ENCODE measurements around the gene NFIC. TPM values are rescaled to one million over a fixed set of nuclear protein-coding genes. Genes with fewer than 3 reads are reported as not detected.

The NFIC gene
- total and polyA plus RNA-seq, 10 of the 15 experiments (the other 5 are each of a cell fraction or from before 2014, with no cell fraction given): 0.71 to 53.5 (median 10.2) TPM

GRCh38 chr19:3448616-3449334 lies 82.4 kb downstream of the NFIC start (continued):
- TF ChIP-seq ASH2L (IDR thresholded peaks at IDR 0.05; ENCODE audit: borderline replicate concordance, low read depth) (no peak), BCL11A (IDR thresholded peaks at IDR 0.05; ENCODE audit: low read depth, low read length) (no peak), CREB1 (IDR thresholded peaks at IDR 0.05; ENCODE audit: low read depth) (no peak), ZNF687 (IDR thresholded peaks at IDR 0.05) (no peak), BHLHE40 (IDR thresholded peaks at IDR 0.05; ENCODE audit: borderline replicate concordance in 1 of 2, low read depth in 2 of 2, low read length in 1 of 2) (no peak), CEBPB (IDR thresholded peaks at IDR 0.05; ENCODE audit: borderline replicate concordance in 1 of 2, low read depth in 2 of 2, low read length in 2 of 2) (no peak), SMARCA5 (IDR thresholded peaks at IDR 0.05) (no peak), ATF7 (IDR thresholded peaks at IDR 0.05; ENCODE audit: low read depth) (no peak), YY1 (IDR thresholded peaks at IDR 0.05; ENCODE audit: low read depth, low read length) (no peak), POLR2AphosphoS2 (IDR thresholded peaks at IDR 0.05; ENCODE audit: low read depth, low read length) (no peak)
